Lung (tissue), 12 donors: ENCODE measurements around the gene NFKB1. TPM values are rescaled to one million over a fixed set of nuclear protein-coding genes. Genes with fewer than 3 reads are reported as not detected.
"Not testable (repeated sequence)": the region's sequence is repeated elsewhere in the genome, so short reads cannot be mapped to it uniquely, and the experiment has no call there.

Source experiments
- ATAC-seq: fragments of 200-7000 bp; cut with Tn5 transposase; one replicate; pipeline ENCODE4 v1.9.1; 2020; ENCODE audit warnings: moderate number of reproducible peaks; ENCODE audit not compliant: insufficient read depth, low FRiP score
- DNase-seq, 3 donors: peaks; one replicate each; pipeline ENCODE4 v3.0.0-alpha.2; 2013 to 2017
- H3K27ac ChIP-seq, 2 donors: one replicate each; pipeline ENCODE4 v1.5.1; 2013; ENCODE audit warnings: mild to moderate bottlenecking in 2 of 2, moderate library complexity in 2 of 2, control low read depth in 1 of 2, inconsistent platforms in 1 of 2, low read depth in 1 of 2, low read length in 1 of 2
- H3K27me3 ChIP-seq, 3 donors: one replicate each; pipeline ENCODE4 v1.5.1; 2013; ENCODE audit warnings: low read length in 2 of 3; ENCODE audit not compliant: control insufficient read depth in 3 of 3, insufficient read depth in 3 of 3
- H3K36me3 ChIP-seq, 4 donors: one replicate each; pipeline ENCODE4 v1.5.1; 2013; ENCODE audit warnings: low read length in 4 of 4, mild to moderate bottlenecking in 1 of 4, moderate library complexity in 1 of 4; ENCODE audit not compliant: control insufficient read depth in 4 of 4, insufficient read depth in 4 of 4
- H3K4me1 ChIP-seq, 5 donors: one replicate each; pipeline ENCODE4 v1.5.1; 2013; ENCODE audit warnings: low read length in 5 of 5, mild to moderate bottlenecking in 2 of 5, moderate library complexity in 1 of 5; ENCODE audit not compliant: control insufficient read depth in 5 of 5, insufficient read depth in 5 of 5
- H3K4me3 ChIP-seq: one replicate; pipeline ENCODE4 v1.5.1; 2013; ENCODE audit warnings: mild to moderate bottlenecking, control low read depth, moderate library complexity
- H3K9ac ChIP-seq, 2 donors: one replicate each; pipeline ENCODE4 v1.5.1; 2013; ENCODE audit warnings: low read length in 2 of 2, control low read depth in 1 of 2; ENCODE audit not compliant: insufficient read depth in 1 of 2
- H3K9me3 ChIP-seq, 4 donors: one replicate each; pipeline ENCODE4 v1.5.1; 2013; ENCODE audit warnings: low read length in 3 of 4, mild to moderate bottlenecking in 1 of 4, moderate library complexity in 1 of 4; ENCODE audit not compliant: control insufficient read depth in 4 of 4, insufficient read depth in 3 of 4
- CTCF ChIP-seq: IDR thresholded peaks from 2 replicates; pipeline ENCODE4 v1.5.1; 2012; ENCODE audit warnings: mild to moderate bottlenecking; ENCODE audit errors: control extremely low read depth, extremely low read depth
- WGBS, 2 donors: extraction: QIAGEN DNeasy Blood & Tissue Kit; methylation state at CpG; one replicate each; pipeline ENCODE4 v1.1.7; 2013; 5-methylcytosine and 5-hydroxymethylcytosine counted together
- polyA plus RNA-seq, 2 donors: library from polyadenylated mRNA; stranded (reverse); fragments of 200-250 nt; gene quantifications; one replicate each; pipeline ENCODE4 v1.2.1, GENCODE V29; 2013
- total RNA-seq, 2 donors: library from RNA; depleted of rRNA in 1 of 2; stranded (reverse); fragments of >200 nt in 1 of 2; gene quantifications; one replicate each; pipeline ENCODE4 v1.2.1, GENCODE V29; 2014 to 2021
- donor health status: control.
- donor health status: control.
- donor health status: Bipolar disorder and iron deficiency.
- donor health status: healthy.
- donor health status: DM: yes; HTN: yes; CAD: no.

The NFKB1 gene
- total and polyA plus RNA-seq, 4 donors, result 12.3 to 66.0 (median 56.7) TPM

GRCh38 chr4:102569200-102569599, 68.0 kb downstream of the NFKB1 start:
- no peak overlapping the region for H3K9ac ChIP-seq

GRCh38 chr4:102570211-102570610, 69.1 kb downstream of the NFKB1 start:
- peaks cover 0 to 26% (median 5%) of the 10 kb centered on the region in 5 donors for H3K4me1 ChIP-seq
- not testable (repeated sequence) for H3K27me3 ChIP-seq, H3K36me3 ChIP-seq, H3K27ac ChIP-seq, ATAC-seq, DNase-seq, H3K9ac ChIP-seq, H3K9me3 ChIP-seq, H3K4me3 ChIP-seq
- 97% methylated on average over 1 of the region's 1 CpG for WGBS, 2 donors

More at GRCh38 chr4:102569200-102569599, 68.0 kb downstream of the NFKB1 start:
- H3K36me3 ChIP-seq, result peaks cover 0 to 10% (median 4%) of the 10 kb centered on the region in 4 donors
- no peak for TF ChIP-seq CTCF
- peaks cover 0 to 23% (median 5%) of the 10 kb centered on the region in 5 donors for H3K4me1 ChIP-seq
- DNase-seq (peak in 2 of 3 donors; percentile 76 to 80), ATAC-seq (no peak)
- WGBS, 2 donors, result 58 to 60% methylated on average over 2 of the region's 2 CpGs
- no peak overlapping the region for H3K27ac ChIP-seq
- H3K9me3 ChIP-seq, result no peaks in the 10 kb centered on the region
- H3K4me3 ChIP-seq, result no peak overlapping the region
- H3K27me3 ChIP-seq, result no peaks in the 10 kb centered on the region

- no peak for DNase-seq
- no peak overlapping the region for H3K27ac ChIP-seq
- whole genome bisulfite sequencing, 2 donors, result 92 to 94% methylated on average over 3 of the region's 3 CpGs
- no peak for ATAC-seq
- no peak for TF ChIP-seq CTCF
- H3K27me3 ChIP-seq, result no peaks in the 10 kb centered on the region
- H3K9ac ChIP-seq, result no peak overlapping the region
- no peaks in the 10 kb centered on the region for H3K9me3 ChIP-seq
- no peak overlapping the region for H3K4me3 ChIP-seq
- peaks cover 0 to 11% (median 3%) of the 10 kb centered on the region in 4 donors for H3K36me3 ChIP-seq
- H3K4me1 ChIP-seq, result peaks cover 0 to 24% (median 0%) of the 10 kb centered on the region in 5 donors
Observed at GRCh38 chr4:102572452-102572851, 71.3 kb downstream of the NFKB1 start.

- no peak for ATAC-seq
- WGBS, 2 donors, result 15 to 39% methylated on average over 2 of the region's 2 CpGs
Observed at GRCh38 chr4:102574317-102574716, 73.2 kb downstream of the NFKB1 start.

More at GRCh38 chr4:102574317-102574716, 73.2 kb downstream of the NFKB1 start:
- H3K27me3 ChIP-seq, result no peaks in the 10 kb centered on the region
- TF ChIP-seq CTCF, result no peak
- H3K9ac ChIP-seq, result no peak overlapping the region
- H3K9me3 ChIP-seq, result no peaks in the 10 kb centered on the region
- peak overlapping the region in 1 of 2 donors; percentile 36 for H3K27ac ChIP-seq
- peak in 2 of 3 donors; percentile 21 to 44 for DNase-seq
- H3K36me3 ChIP-seq, result peaks cover 4 to 19% (median 12%) of the 10 kb centered on the region in 4 donors
- H3K4me3 ChIP-seq, result no peak overlapping the region
- H3K4me1 ChIP-seq, result peaks cover 0 to 9% (median 1%) of the 10 kb centered on the region in 5 donors
